Mesodermal cell (in vitro differentiated cells): ENCODE results near the gene ZBTB16.

Source experiments
- H3K27ac ChIP-seq: 2 replicates; pipeline ENCODE4 v1.7.0; 2013; ENCODE audit warnings: mild to moderate bottlenecking, low read depth, low read length, moderate library complexity; ENCODE audit not compliant: severe bottlenecking
- H3K36me3 ChIP-seq: 2 replicates; pipeline ENCODE4 v1.7.1; 2013; ENCODE audit warnings: mild to moderate bottlenecking, low read length, moderate library complexity; ENCODE audit not compliant: control insufficient read depth, insufficient read depth
- H3K4me1 ChIP-seq: one replicate; pipeline ENCODE4 v1.7.1; 2013; ENCODE audit warnings: mild to moderate bottlenecking, low read length; ENCODE audit not compliant: insufficient read depth, control insufficient read depth, poor library complexity, severe bottlenecking
- H3K4me3 ChIP-seq: 2 replicates; pipeline ENCODE4 v1.7.0; 2013; ENCODE audit warnings: low read length, control low read depth, mild to moderate bottlenecking; ENCODE audit not compliant: insufficient read depth, poor library complexity, severe bottlenecking; ENCODE audit errors: extremely low read depth
- H3K9me3 ChIP-seq: 2 replicates; pipeline ENCODE4 v1.7.1; 2013; ENCODE audit warnings: mild to moderate bottlenecking, low read length, moderate library complexity; ENCODE audit not compliant: control insufficient read depth
- WGBS, 2 experiments: methylation state at CpG; one replicate each; pipeline ENCODE4 v1.1.5; 2013; ENCODE audit warnings: missing lambda C conversion rate in 2 of 2; ENCODE audit not compliant: insufficient coverage in 2 of 2; 5-methylcytosine and 5-hydroxymethylcytosine counted together

The ZBTB16 gene

GRCh38 chr11:114064216-114064615, 4.7 kb downstream of the ZBTB16 start:
- no peak overlapping the region for H3K4me3 ChIP-seq
- no peaks in the 10 kb centered on the region for H3K9me3 ChIP-seq
- no peak overlapping the region for H3K27ac ChIP-seq
- 93 to 95% methylated on average over 9 of the region's 14 CpGs for WGBS, 2 experiments
- H3K36me3 ChIP-seq, result no peaks in the 10 kb centered on the region
- H3K4me1 ChIP-seq, result no peaks in the 10 kb centered on the region

DNA sequence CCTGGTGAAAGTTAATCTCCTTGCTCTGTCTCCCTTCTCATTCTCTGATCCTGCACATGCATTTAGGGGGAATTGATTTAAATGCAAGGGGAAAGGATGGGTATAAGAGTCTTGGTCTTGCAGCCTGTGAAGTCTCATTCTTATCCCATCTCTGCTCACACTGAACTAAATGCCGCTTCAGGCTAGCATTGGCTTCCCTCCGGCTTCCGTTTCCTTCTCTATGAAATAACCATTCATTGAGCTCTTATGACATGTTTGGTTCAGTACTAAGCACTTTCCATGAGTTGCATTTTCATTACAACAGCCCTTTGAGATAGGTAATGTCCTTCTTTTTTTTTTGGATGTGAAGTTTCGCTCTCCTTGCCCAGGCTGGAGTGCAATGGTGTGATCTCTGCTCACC, 5.6 kb downstream of the ZBTB16 start:
- H3K4me1 ChIP-seq, result no peaks in the 10 kb centered on the region
- no peak overlapping the region for H3K4me3 ChIP-seq
- 90% methylated on average over 1 of the region's 4 CpGs; no CpG with 5 or more reads in 1 of the 2 experiments for WGBS, 2 experiments
- H3K9me3 ChIP-seq, result no peaks in the 10 kb centered on the region
- no peak overlapping the region for H3K27ac ChIP-seq
- no peaks in the 10 kb centered on the region for H3K36me3 ChIP-seq

- WGBS, 2 experiments, result 96 to 98% methylated on average over 8 to 9 of the region's 14 CpGs
- Histone ChIP-seq H3K4me1 (no peaks in the 10 kb centered on the region), H3K4me3 (no peak overlapping the region), H3K27ac (no peak overlapping the region), H3K36me3 (no peaks in the 10 kb centered on the region), H3K9me3 (no peaks in the 10 kb centered on the region)
These were observed 6.6 kb downstream of the ZBTB16 start for GRCh38 chr11:114066046-114066648.

DNA sequence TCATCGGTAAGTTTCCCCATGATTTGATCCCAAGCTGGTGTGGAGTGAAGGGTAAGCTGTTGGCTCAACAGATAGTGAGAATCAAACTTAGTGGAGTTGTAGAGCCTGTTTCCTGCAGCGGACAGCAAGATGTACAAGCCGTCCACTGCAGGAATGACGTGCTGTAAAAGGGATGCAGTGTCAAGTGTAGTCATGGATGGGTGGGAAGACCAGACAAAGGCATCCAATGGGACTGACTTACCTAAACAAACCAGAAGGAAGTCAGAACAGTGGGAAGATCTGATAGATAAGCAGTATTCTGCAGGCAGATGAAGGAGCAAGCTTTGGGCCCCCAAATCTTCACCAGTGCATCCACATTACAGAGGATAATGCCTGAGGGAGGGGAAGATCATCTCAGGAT, 8.8 kb downstream of the ZBTB16 start:
- H3K27ac ChIP-seq, result no peak overlapping the region
- peaks cover 11% of the 10 kb centered on the region for H3K4me1 ChIP-seq
- H3K4me3 ChIP-seq, result no peak overlapping the region
- 90 to 98% methylated on average over 2 to 4 of the region's 4 CpGs for WGBS, 2 experiments
- no peaks in the 10 kb centered on the region for H3K36me3 ChIP-seq
- no peaks in the 10 kb centered on the region for H3K9me3 ChIP-seq

- Histone ChIP-seq H3K36me3 (no peaks in the 10 kb centered on the region), H3K9me3 (no peaks in the 10 kb centered on the region), H3K27ac (no peak overlapping the region), H3K4me3 (no peak overlapping the region), H3K4me1 (peaks cover 16% of the 10 kb centered on the region)
- WGBS, 2 experiments, result 93 to 96% methylated on average over 3 to 5 of the region's 7 CpGs
These were observed 11.1 kb downstream of the ZBTB16 start for GRCh38 chr11:114070464-114071139.

GRCh38 chr11:114073007-114073827, 13.7 kb downstream of the ZBTB16 start:
- H3K4me3 ChIP-seq, result no peak overlapping the region
- no peaks in the 10 kb centered on the region for H3K9me3 ChIP-seq
- H3K36me3 ChIP-seq, result no peaks in the 10 kb centered on the region
- peaks cover 34% of the 10 kb centered on the region for H3K4me1 ChIP-seq
- no peak overlapping the region for H3K27ac ChIP-seq
- WGBS, 2 experiments, result 92% methylated on average over 2 of the region's 9 CpGs; no CpG with 5 or more reads in 1 of the 2 experiments

DNA sequence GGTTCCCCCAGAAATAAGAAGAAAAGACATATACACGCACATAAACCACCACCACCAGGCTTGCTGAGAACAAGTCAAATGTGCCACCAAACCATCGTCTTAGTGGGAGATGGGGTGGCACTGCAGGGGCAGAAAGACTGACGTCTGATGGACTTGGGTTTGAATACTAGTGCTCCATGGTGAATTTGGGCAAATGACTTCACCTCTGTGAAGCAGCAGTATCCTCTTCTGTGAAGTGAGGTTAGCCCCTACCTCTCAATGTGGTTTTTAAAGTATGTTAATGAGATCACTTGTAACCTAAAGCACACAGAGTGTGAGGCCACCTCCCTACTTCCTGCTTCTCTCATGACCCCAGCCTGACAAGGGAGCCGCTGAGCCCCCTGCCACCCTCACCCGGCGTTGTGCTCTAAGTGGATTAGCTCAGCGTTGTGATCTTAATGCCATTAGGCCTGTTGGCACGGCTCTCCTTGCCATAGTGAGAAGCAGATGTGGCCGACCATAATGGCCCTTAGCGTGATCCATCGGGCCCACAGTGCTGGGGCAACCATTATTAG, 14.4 kb downstream of the ZBTB16 start:
- 58 to 67% methylated on average over 6 to 7 of the region's 11 CpGs for WGBS, 2 experiments
- H3K9me3 ChIP-seq, result no peaks in the 10 kb centered on the region
- H3K36me3 ChIP-seq, result no peaks in the 10 kb centered on the region
- no peak overlapping the region for H3K27ac ChIP-seq
- H3K4me1 ChIP-seq, result peaks cover 40% of the 10 kb centered on the region
- H3K4me3 ChIP-seq, result no peak overlapping the region

DNA sequence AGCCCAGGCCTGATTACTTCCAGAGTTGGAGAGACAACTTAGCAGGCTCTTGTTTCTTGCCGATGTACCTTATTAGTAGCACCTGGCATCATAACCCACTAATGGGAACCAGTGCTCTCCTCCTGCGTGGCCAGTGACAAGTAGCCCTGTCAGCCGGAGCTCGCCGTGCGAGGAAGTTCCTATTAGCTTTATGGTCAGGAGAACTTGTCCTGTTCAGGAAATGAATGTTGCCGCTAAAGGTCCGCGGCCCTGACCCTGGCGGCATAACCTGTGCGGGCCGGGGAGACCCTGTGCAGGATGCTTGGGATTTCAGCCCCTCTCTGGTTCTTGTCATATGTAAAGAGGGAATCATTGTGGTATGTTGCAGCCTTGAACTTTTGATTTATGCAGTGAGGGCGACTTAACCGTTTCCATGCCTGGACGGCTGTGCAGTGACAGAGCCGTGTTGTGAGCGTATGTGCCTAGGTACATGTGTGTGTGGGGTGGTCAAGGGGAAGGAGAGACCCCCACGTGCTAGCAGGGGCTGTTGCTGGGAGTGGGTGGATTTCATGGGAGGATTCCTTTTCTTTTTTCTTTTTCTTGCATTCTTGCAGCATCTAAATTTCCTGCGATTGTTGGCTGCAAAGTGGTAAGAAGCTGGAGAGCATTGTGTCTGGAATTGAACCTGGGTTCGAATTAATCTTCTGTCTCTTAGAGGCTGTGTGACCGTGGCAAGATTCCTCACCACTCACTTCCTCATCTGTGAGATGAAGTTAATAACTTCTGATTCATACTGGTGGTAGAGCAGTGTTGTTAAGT, 15.2 kb downstream of the ZBTB16 start:
- Histone ChIP-seq H3K9me3 (no peaks in the 10 kb centered on the region), H3K27ac (no peak overlapping the region), H3K4me3 (no peak overlapping the region), H3K36me3 (no peaks in the 10 kb centered on the region), H3K4me1 (peaks cover 48% of the 10 kb centered on the region)
- WGBS, 2 experiments, result 94 to 95% methylated on average over 16 to 17 of the region's 21 CpGs

DNA sequence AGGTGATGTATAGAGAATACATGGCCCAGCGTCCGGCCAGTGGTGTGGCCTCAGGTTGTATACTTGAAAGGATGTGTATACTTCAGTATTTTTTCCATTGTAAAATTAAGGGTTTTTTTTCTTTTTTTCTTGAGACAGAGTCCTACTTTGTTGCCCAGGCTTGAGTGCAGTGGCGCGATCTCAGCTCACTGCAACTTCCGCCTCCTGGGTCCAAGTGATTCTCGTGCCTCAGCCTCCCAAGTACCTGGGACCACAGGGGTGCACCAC, 15.8 kb downstream of the ZBTB16 start:
- H3K4me3 ChIP-seq, result no peak overlapping the region
- no peaks in the 10 kb centered on the region for H3K9me3 ChIP-seq
- 93% methylated on average over 3 of the region's 6 CpGs; no CpG with 5 or more reads in 1 of the 2 experiments for WGBS, 2 experiments
- H3K4me1 ChIP-seq, result peaks cover 54% of the 10 kb centered on the region
- H3K36me3 ChIP-seq, result no peaks in the 10 kb centered on the region
- no peak overlapping the region for H3K27ac ChIP-seq

- no peaks in the 10 kb centered on the region for H3K36me3 ChIP-seq
These were observed 16.5 kb downstream of the ZBTB16 start for GRCh38 chr11:114075891-114076441.

More at GRCh38 chr11:114075891-114076441, 16.5 kb downstream of the ZBTB16 start:
- Histone ChIP-seq H3K27ac (peak overlapping the region; percentile 55), H3K4me1 (peaks cover 59% of the 10 kb centered on the region), H3K9me3 (no peaks in the 10 kb centered on the region), H3K4me3 (no peak overlapping the region)
- WGBS, 2 experiments, result 54 to 58% methylated on average over 14 to 17 of the region's 18 CpGs
